RWPE1 (cell line): ENCODE data around the gene ABCF1.

ENCODE experiments used
- CTCF ChIA-PET: fragments of 350-600 bp; sonication (Branson Sonifier 250); formaldehyde crosslinking; extraction: SDS; loops from one replicate; lab custom pipeline; 2021; lab: Yijun Ruan, JAX
- POLR2A ChIA-PET: fragments of 400-600 bp; formaldehyde crosslinking; extraction: SDS; loops from one replicate; lab custom pipeline; 2020; ENCODE audit warnings: antibody characterized with exemption; ENCODE audit not compliant: low non-redundant PET; lab: Yijun Ruan, JAX
- DNase-seq: peaks from one replicate; pipeline ENCODE4 v3.0.0; 2012; ENCODE audit warnings: low spot score
- H3K27ac ChIP-seq: fragments of 450-650 bp; 2 replicates; pipeline ENCODE4 v1.5.1; 2017
- TF ChIP-seq, protein P1 (sequence below): fragments of 450-650 bp; conservative IDR thresholded peaks from 2 replicates; pipeline ENCODE4 v1.5.1; 2017; ENCODE audit warnings: low read depth, mild to moderate bottlenecking

Gene ABCF1

DNA sequence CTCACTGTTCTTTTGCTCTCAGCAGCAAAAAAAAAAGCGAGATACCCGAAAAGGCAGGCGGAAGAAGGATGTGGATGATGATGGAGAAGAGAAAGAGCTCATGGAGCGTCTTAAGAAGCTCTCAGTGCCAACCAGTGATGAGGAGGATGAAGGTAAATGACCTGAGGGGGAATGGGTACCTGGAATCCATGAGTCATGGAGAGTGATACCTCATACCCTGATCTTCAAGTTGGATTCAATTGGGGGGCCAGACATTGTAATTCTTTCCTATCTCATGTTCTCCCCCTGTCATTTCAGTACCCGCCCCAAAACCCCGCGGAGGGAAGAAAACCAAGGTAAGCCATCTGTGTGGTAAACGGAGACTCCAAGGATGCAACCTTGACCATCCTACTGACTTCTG is 6.8 kb downstream of the ABCF1 start:
- H3K27ac ChIP-seq = no peak overlapping the region
- TF ChIP-seq, protein P1, sequence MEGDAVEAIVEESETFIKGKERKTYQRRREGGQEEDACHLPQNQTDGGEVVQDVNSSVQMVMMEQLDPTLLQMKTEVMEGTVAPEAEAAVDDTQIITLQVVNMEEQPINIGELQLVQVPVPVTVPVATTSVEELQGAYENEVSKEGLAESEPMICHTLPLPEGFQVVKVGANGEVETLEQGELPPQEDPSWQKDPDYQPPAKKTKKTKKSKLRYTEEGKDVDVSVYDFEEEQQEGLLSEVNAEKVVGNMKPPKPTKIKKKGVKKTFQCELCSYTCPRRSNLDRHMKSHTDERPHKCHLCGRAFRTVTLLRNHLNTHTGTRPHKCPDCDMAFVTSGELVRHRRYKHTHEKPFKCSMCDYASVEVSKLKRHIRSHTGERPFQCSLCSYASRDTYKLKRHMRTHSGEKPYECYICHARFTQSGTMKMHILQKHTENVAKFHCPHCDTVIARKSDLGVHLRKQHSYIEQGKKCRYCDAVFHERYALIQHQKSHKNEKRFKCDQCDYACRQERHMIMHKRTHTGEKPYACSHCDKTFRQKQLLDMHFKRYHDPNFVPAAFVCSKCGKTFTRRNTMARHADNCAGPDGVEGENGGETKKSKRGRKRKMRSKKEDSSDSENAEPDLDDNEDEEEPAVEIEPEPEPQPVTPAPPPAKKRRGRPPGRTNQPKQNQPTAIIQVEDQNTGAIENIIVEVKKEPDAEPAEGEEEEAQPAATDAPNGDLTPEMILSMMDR = no peak
- no peak for DNase-seq
- ChIA-PET POLR2A (no interaction called here), CTCF (no interaction called here)

GRCh38 chr6:30583921-30584320 is 12.7 kb downstream of the ABCF1 start:
- POLR2A ChIA-PET = no interaction called here
- no peak overlapping the region for H3K27ac ChIP-seq
- CTCF ChIA-PET = interaction anchor here (1.2 kb wide), 1 partner anchor 13 kb away, joined by 5 read pairs; no protein-coding TSS in a partner anchor
- no peak for DNase-seq
- TF ChIP-seq, protein P1 = no peak

DNA sequence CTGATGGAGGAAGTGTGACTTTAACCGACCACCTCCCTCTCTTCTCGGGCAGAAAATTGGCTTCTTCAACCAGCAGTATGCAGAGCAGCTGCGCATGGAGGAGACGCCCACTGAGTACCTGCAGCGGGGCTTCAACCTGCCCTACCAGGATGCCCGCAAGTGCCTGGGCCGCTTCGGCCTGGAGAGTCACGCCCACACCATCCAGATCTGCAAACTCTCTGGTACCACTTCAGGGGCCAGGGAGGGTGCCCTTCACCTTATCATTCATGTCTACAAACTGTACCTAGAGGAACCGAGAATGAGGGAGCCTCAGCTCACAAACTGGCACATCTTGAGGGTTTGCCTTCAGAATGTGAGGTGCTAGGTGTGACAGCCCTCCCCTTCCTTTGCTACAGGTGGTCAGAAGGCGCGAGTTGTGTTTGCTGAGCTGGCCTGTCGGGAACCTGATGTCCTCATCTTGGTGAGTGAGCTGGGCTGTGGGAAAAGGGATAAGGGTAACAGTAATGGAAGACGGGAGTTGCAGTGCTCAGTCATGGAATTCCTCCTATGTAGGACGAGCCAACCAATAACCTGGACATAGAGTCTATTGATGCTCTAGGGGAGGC is 18.6 kb downstream of the ABCF1 start:
- TF ChIP-seq, protein P1 = no peak
- peak overlapping the region; percentile 62 for H3K27ac ChIP-seq
- POLR2A ChIA-PET = no interaction called here
- no peak for DNase-seq
- CTCF ChIA-PET = interaction anchor here (0.6 to 1.2 kb wide), 3 partner anchors 48 to 57 kb away, joined by 3 to 5 read pairs (median 4); no protein-coding TSS in a partner anchor

- no peak for DNase-seq
- H3K27ac ChIP-seq = peak overlapping the region; percentile 62
- ChIA-PET CTCF (interaction anchor here (0.6 to 1.2 kb wide), 3 partner anchors 49 to 109 kb away, joined by 3 to 5 read pairs (median 5); no protein-coding TSS in a partner anchor), POLR2A (interaction anchor here (0.6 to 0.7 kb wide), 3 partner anchors 10 to 41 kb away, joined by 3 to 5 read pairs (median 4); no protein-coding TSS in a partner anchor)
- TF ChIP-seq, protein P1 = no peak
Observed at GRCh38 chr6:30590509-30590908, 19.3 kb downstream of the ABCF1 start.

DNA sequence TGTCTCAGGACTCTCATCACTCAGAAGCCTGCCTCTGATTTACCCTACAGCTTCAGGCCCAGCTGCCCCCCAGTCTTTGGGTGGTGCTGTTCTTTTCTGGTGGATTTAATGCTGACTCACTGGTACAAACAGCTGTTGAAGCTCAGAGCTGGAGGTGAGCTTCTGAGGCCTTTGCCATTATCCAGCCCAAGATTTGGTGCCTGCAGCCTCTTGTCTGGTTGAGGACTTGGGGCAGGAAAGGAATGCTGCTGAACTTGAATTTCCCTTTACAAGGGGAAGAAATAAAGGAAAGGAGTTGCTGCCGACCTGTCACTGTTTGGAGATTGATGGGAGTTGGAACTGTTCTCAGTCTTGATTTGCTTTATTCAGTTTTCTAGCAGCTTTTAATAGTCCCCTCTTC is 19.8 kb downstream of the ABCF1 start:
- POLR2A ChIA-PET = interaction anchor here (0.6 to 0.7 kb wide), 3 partner anchors 10 to 42 kb away, joined by 3 to 5 read pairs (median 4); no protein-coding TSS in a partner anchor
- CTCF ChIA-PET = interaction anchor here (1.1 to 1.2 kb wide), 2 partner anchors 49 to 109 kb away, joined by 5 read pairs; no protein-coding TSS in a partner anchor

GRCh38 chr6:30592287-30592686 is 21.0 kb downstream of the ABCF1 start:
- TF ChIP-seq, protein P1 = no peak
- ChIA-PET CTCF (no interaction called here), POLR2A (no interaction called here)
- H3K27ac ChIP-seq = no peak overlapping the region
- DNase-seq = no peak

More for the DNA sequence above, 19.8 kb downstream of the ABCF1 start:
- DNase-seq = peak; percentile 83
- TF ChIP-seq, protein P1 = no peak
- H3K27ac ChIP-seq = peak overlapping the region; percentile 62
